Skin of body (tissue), 2 donors: Measurements from ENCODE around the gene THOC1. TPM values are rescaled to one million over a fixed set of nuclear protein-coding genes. Genes with fewer than 3 reads are reported as not detected.

ENCODE experiments used
- DNase-seq: peaks from one replicate; lab custom pipeline; 2025; lab: John Stamatoyannopoulos, UW
- total RNA-seq: library from RNA; depleted of rRNA; stranded (reverse); fragments of >200 nt; gene quantifications from one replicate; pipeline ENCODE4 v1.2.3, GENCODE V29; 2014

The THOC1 gene
- total RNA-seq, 1 donor from 2014 or later: 80.7 TPM

- DNase-seq: no peak
Measured at GRCh38 chr18:285817-286216, 18.0 kb upstream of the THOC1 start.

GRCh38 chr18:275486-275885 is 7.6 kb upstream of the THOC1 start:
- DNase-seq: no peak

- no peak for DNase-seq
Measured at GRCh38 chr18:274313-274712, 6.5 kb upstream of the THOC1 start.

- DNase-seq: no peak
Measured at GRCh38 chr18:273525-273924, 5.7 kb upstream of the THOC1 start.

GRCh38 chr18:272650-273049 is 4.8 kb upstream of the THOC1 start:
- DNase-seq: no peak

- no peak for DNase-seq
Measured at GRCh38 chr18:269480-270095, 1.7 kb upstream of the THOC1 start.

- DNase-seq: no peak
Measured at GRCh38 chr18:267380-267687, 513 bp downstream of the THOC1 start.

- DNase-seq: no peak
Measured at GRCh38 chr18:261398-262073, 6.3 kb downstream of the THOC1 start.

- DNase-seq: no peak
Measured at GRCh38 chr18:260547-260946, 7.3 kb downstream of the THOC1 start.

GRCh38 chr18:255171-255570 is 12.7 kb downstream of the THOC1 start:
- DNase-seq: no peak

- no peak for DNase-seq
Measured at GRCh38 chr18:253121-253520, 14.7 kb downstream of the THOC1 start.

- no peak for DNase-seq
Measured at GRCh38 chr18:251572-251971, 16.3 kb downstream of the THOC1 start.

GRCh38 chr18:250685-251084 is 17.2 kb downstream of the THOC1 start:
- DNase-seq: no peak

- no peak for DNase-seq
Measured at GRCh38 chr18:248053-248452, 19.8 kb downstream of the THOC1 start.

GRCh38 chr18:245282-245847 is 22.5 kb downstream of the THOC1 start:
- DNase-seq: no peak

- no peak for DNase-seq
Measured at GRCh38 chr18:240175-240574, 27.7 kb downstream of the THOC1 start.

- DNase-seq: no peak
Measured at GRCh38 chr18:231563-231962, 36.3 kb downstream of the THOC1 start.

GRCh38 chr18:228586-228985 is 39.3 kb downstream of the THOC1 start:
- DNase-seq: no peak

GRCh38 chr18:227902-228301 is 39.9 kb downstream of the THOC1 start:
- no peak for DNase-seq

- DNase-seq: no peak
Measured at GRCh38 chr18:227374-227773, 40.5 kb downstream of the THOC1 start.

- no peak for DNase-seq
Measured at GRCh38 chr18:225745-226144, 42.1 kb downstream of the THOC1 start.

- DNase-seq: no peak
Measured at GRCh38 chr18:220708-221107, 47.1 kb downstream of the THOC1 start.
